Measurements from ENCODE around the gene BCAS3.

BCAS3 gene

GRCh38 chr17:61218438-61218837 is 540.8 kb downstream of the BCAS3 start:
- no peak for DNase-seq (ENCODE audit: extremely low spot score)
- no peak for TF ChIP-seq CTCF (IDR thresholded peaks at IDR 0.05; ENCODE audit: control extremely low read depth, extremely low read depth, low read depth, missing control alignments)
- ChIA-PET POLR2A (no interaction called here), CTCF (interaction anchor here (1.0 kb wide), 1 partner anchor 9 kb away, joined by 3 read pairs; no protein-coding TSS in a partner anchor)

GRCh38 chr17:61219460-61219859 is 541.8 kb downstream of the BCAS3 start:
- TF ChIP-seq CTCF (IDR thresholded peaks at IDR 0.05; ENCODE audit: control extremely low read depth, extremely low read depth, low read depth, missing control alignments) = no peak
- no peak for DNase-seq (ENCODE audit: extremely low spot score)
- POLR2A ChIA-PET = no interaction called here
- CTCF ChIA-PET = no interaction called here

GRCh38 chr17:61221181-61221580 is 543.5 kb downstream of the BCAS3 start:
- ChIA-PET POLR2A (no interaction called here), CTCF (no interaction called here)
- no peak for DNase-seq (ENCODE audit: extremely low spot score)
- TF ChIP-seq CTCF (IDR thresholded peaks at IDR 0.05; ENCODE audit: control extremely low read depth, extremely low read depth, low read depth, missing control alignments) = no peak

- CTCF ChIA-PET = no interaction called here
- POLR2A ChIA-PET = no interaction called here
- DNase-seq (ENCODE audit: extremely low spot score) = no peak
- TF ChIP-seq CTCF (IDR thresholded peaks at IDR 0.05; ENCODE audit: control extremely low read depth, extremely low read depth, low read depth, missing control alignments) = no peak
Measured at GRCh38 chr17:61221597-61222471, 544.2 kb downstream of the BCAS3 start.

GRCh38 chr17:61223725-61224124 is 546.1 kb downstream of the BCAS3 start:
- TF ChIP-seq CTCF (IDR thresholded peaks at IDR 0.05; ENCODE audit: control extremely low read depth, extremely low read depth, low read depth, missing control alignments) = no peak
- ChIA-PET CTCF (no interaction called here), POLR2A (no interaction called here)
- DNase-seq (ENCODE audit: extremely low spot score) = no peak

GRCh38 chr17:61225178-61225882 is 547.7 kb downstream of the BCAS3 start:
- DNase-seq (ENCODE audit: extremely low spot score) = no peak
- ChIA-PET CTCF (no interaction called here), POLR2A (no interaction called here)
- TF ChIP-seq CTCF (IDR thresholded peaks at IDR 0.05; ENCODE audit: control extremely low read depth, extremely low read depth, low read depth, missing control alignments) = no peak
